GM12878 (cell line): ENCODE data around the gene TUBGCP2. TPM values are rescaled to one million over a fixed set of nuclear protein-coding genes. Genes with fewer than 3 reads are reported as not detected.

ENCODE experiments used
- MEF2A ChIP-seq: IDR thresholded peaks from 2 replicates; pipeline ENCODE4 v1.6.1; 2011; ENCODE audit warnings: low read depth, mild to moderate bottlenecking, low read length, moderate library complexity; ENCODE audit not compliant: insufficient read depth
- REST ChIP-seq: IDR thresholded peaks from 2 replicates; pipeline ENCODE4 v1.6.1; 2012; ENCODE audit warnings: mild to moderate bottlenecking, low read depth, low read length
- SUZ12 ChIP-seq: fragments of 200-600 bp; sonication (generic); IDR thresholded peaks from one replicate; pipeline ENCODE4 v1.6.1; 2018; ENCODE audit warnings: antibody characterized with exemption, mild to moderate bottlenecking; ENCODE audit not compliant: unreplicated experiment
- TBL1XR1 ChIP-seq: IDR thresholded peaks from 2 replicates; pipeline ENCODE4 v1.6.1; 2012; ENCODE audit warnings: low read depth, low read length, improper control_type of control experiment
- TCF7 ChIP-seq: IDR thresholded peaks from 2 replicates; pipeline ENCODE4 v1.6.1; 2014; ENCODE audit warnings: antibody characterized with exemption, borderline replicate concordance
- polyA plus RNA-seq, 11 experiments: library from polyadenylated mRNA; depleted of rRNA in 4 of 11; unstranded in 6 of 11; stranded (reverse) in 5 of 11; fragments of >200 nt; fragmentation: Nextera tagmentation in 4 of 11; fragmentation: Illumina TruSeq in 1 of 11; extraction: Ambion mirVana in 4 of 11; extraction: Trizol in 1 of 11; gene quantifications; 1 replicate in 1 of 11; 2 replicates in 10 of 11; pipeline versions ENCODE4 v1.2.1 to v1.2.3, GENCODE V29; 2011 to 2016; ENCODE audit warnings: inconsistent platforms in 2 of 11, missing spikeins in 2 of 11, low read depth in 1 of 11
- total RNA-seq, 4 experiments: library from RNA; depleted of rRNA in 3 of 4; stranded (reverse); fragments of >200 nt in 3 of 4; fragmentation: Illumina TruSeq in 1 of 4; extraction: Trizol in 1 of 4; gene quantifications; 2 replicates each; pipeline versions ENCODE4 v1.2.1 to v1.2.3, GENCODE V29; 2013 to 2021
- TF ChIP-seq, protein P1 (sequence below): fragments of 450-650 bp; IDR thresholded peaks from 2 replicates; pipeline ENCODE4 v1.6.1; 2018; ENCODE audit warnings: mild to moderate bottlenecking, low read depth, moderate library complexity; ENCODE audit not compliant: partially characterized antibody

TUBGCP2 gene
- total and polyA plus RNA-seq, 10 of the 15 experiments (the other 5 are each of a cell fraction or from before 2014, with no cell fraction given): 4.8 to 47.1 (median 34.7) TPM

DNA sequence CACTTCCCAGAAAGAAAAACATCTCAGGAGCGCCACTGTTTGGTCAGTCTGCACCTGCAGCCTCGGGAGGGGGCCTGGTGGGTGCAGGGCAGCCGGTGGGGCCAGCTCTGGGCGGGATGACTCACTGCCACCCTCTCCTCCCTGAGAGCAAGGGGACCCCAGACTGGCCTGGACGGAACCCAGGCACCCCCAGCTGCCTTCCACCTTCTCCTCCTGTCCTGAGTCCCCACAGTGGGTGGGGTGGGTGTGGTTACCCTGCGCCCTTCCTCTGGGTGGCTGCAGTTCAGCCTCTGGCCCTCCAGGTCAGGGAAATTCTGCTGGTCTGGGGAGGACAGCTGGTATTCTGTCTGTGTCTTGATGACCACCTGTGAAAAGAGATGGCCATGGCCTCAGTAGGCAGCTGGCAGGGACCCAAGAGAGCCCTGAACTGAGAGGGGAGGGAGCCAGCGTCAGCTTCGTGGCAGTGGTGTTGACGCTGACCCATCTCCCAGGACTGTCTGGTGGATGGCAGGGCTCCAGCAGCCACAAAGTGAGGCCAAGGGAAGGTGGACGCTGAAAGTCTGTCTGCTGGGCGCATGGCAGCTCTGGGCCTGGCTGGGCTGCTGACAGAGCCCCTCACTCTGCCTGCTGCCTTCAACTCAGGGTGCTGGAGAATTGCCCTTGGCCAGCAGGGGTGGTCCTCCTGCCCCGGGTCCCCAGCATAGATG is 19.1 kb upstream of the TUBGCP2 start (continued):
- TF ChIP-seq, protein P1, sequence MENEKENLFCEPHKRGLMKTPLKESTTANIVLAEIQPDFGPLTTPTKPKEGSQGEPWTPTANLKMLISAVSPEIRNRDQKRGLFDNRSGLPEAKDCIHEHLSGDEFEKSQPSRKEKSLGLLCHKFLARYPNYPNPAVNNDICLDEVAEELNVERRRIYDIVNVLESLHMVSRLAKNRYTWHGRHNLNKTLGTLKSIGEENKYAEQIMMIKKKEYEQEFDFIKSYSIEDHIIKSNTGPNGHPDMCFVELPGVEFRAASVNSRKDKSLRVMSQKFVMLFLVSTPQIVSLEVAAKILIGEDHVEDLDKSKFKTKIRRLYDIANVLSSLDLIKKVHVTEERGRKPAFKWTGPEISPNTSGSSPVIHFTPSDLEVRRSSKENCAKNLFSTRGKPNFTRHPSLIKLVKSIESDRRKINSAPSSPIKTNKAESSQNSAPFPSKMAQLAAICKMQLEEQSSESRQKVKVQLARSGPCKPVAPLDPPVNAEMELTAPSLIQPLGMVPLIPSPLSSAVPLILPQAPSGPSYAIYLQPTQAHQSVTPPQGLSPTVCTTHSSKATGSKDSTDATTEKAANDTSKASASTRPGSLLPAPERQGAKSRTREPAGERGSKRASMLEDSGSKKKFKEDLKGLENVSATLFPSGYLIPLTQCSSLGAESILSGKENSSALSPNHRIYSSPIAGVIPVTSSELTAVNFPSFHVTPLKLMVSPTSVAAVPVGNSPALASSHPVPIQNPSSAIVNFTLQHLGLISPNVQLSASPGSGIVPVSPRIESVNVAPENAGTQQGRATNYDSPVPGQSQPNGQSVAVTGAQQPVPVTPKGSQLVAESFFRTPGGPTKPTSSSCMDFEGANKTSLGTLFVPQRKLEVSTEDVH: no peak
- TF ChIP-seq SUZ12: no peak
- TF ChIP-seq TBL1XR1: no peak
- no peak for TF ChIP-seq MEF2A
- TF ChIP-seq REST: no peak
- no peak for TF ChIP-seq TCF7
